ENCODE results near the gene KCNJ1. TPM values are rescaled to one million over a fixed set of nuclear protein-coding genes. Genes with fewer than 3 reads are reported as not detected.

The KCNJ1 gene
- total RNA-seq, 2 experiments from 2014 or later, result not detected

GRCh38 chr11:128902515-128903066, 35.5 kb upstream of the KCNJ1 start:
- DNase-seq (no peak), ATAC-seq (no peak)
- POLR2A ChIA-PET, result no interaction called here
- H3K27ac Mint-ChIP-seq, result no peak overlapping the region
- no peaks in the 10 kb centered on the region for H3K36me3 Mint-ChIP-seq (ENCODE audit: low read depth)
- peaks cover 14% of the 10 kb centered on the region for H3K27me3 Mint-ChIP-seq
- no peak for TF ChIP-seq CTCF (IDR thresholded peaks at IDR 0.05)
- H3K4me3 Mint-ChIP-seq, result no peak overlapping the region
- H3K4me1 Mint-ChIP-seq (ENCODE audit: low read depth), result peaks cover 9% of the 10 kb centered on the region
- CTCF ChIA-PET, result interaction anchor here (1.3 to 10.4 kb wide), 2 partner anchors 18 to 59 kb away, joined by 3 to 123 read pairs; no protein-coding TSS in a partner anchor
- intact Hi-C loops (cut with micrococcal nuclease), result no loop called here
- no peaks in the 10 kb centered on the region for H3K9me3 Mint-ChIP-seq

GRCh38 chr11:128901653-128902514, 34.8 kb upstream of the KCNJ1 start:
- ATAC-seq (no peak), DNase-seq (no peak)
- intact Hi-C loops (cut with micrococcal nuclease), result no loop called here
- Mint-ChIP-seq H3K4me3 (no peak overlapping the region), H3K27ac (no peak overlapping the region), H3K4me1 (ENCODE audit: low read depth) (peaks cover 9% of the 10 kb centered on the region), H3K9me3 (no peaks in the 10 kb centered on the region), H3K36me3 (ENCODE audit: low read depth) (no peaks in the 10 kb centered on the region), H3K27me3 (peaks cover 14% of the 10 kb centered on the region)
- ChIA-PET CTCF (interaction anchor here (10.4 kb wide), 1 partner anchor 17 kb away, joined by 123 read pairs; no protein-coding TSS in a partner anchor), POLR2A (interaction anchor here (0.6 kb wide), 1 partner anchor 906 kb away, joined by 3 read pairs; no protein-coding TSS in a partner anchor)
- TF ChIP-seq CTCF (IDR thresholded peaks at IDR 0.05), result no peak

GRCh38 chr11:128900468-128900867, 33.4 kb upstream of the KCNJ1 start:
- Mint-ChIP-seq H3K4me3 (no peak overlapping the region), H3K9me3 (no peaks in the 10 kb centered on the region)

GRCh38 chr11:128898580-128899344, 31.7 kb upstream of the KCNJ1 start:
- intact Hi-C loops (cut with micrococcal nuclease), result no loop called here
- ChIA-PET CTCF (interaction anchor here (0.7 to 1.0 kb wide), 3 partner anchors 14 to 57 kb away, joined by 3 read pairs; no protein-coding TSS in a partner anchor), POLR2A (no interaction called here)
- Mint-ChIP-seq H3K27me3 (peaks cover 12% of the 10 kb centered on the region), H3K4me3 (no peak overlapping the region), H3K9me3 (no peaks in the 10 kb centered on the region), H3K36me3 (ENCODE audit: low read depth) (no peaks in the 10 kb centered on the region), H3K4me1 (ENCODE audit: low read depth) (no peaks in the 10 kb centered on the region), H3K27ac (no peak overlapping the region)
- TF ChIP-seq CTCF (IDR thresholded peaks at IDR 0.05), result no peak
- DNase-seq (no peak), ATAC-seq (no peak)

More at GRCh38 chr11:128900468-128900867, 33.4 kb upstream of the KCNJ1 start:
- ATAC-seq (no peak), DNase-seq (no peak)
- no peaks in the 10 kb centered on the region for H3K36me3 Mint-ChIP-seq (ENCODE audit: low read depth)
- H3K27me3 Mint-ChIP-seq, result peaks cover 14% of the 10 kb centered on the region
- POLR2A ChIA-PET, result no interaction called here
- H3K27ac Mint-ChIP-seq, result no peak overlapping the region
- peaks cover 4% of the 10 kb centered on the region for H3K4me1 Mint-ChIP-seq (ENCODE audit: low read depth)
- TF ChIP-seq CTCF (IDR thresholded peaks at IDR 0.05), result no peak
- CTCF ChIA-PET, result interaction anchor here (1.0 kb wide), 1 partner anchor 15 kb away, joined by 4 read pairs; no protein-coding TSS in a partner anchor
- intact Hi-C loops (cut with micrococcal nuclease), result no loop called here
